Ishikawa (cell line): ENCODE results near the gene KIAA0040.

Experiments
- CEBPB ChIP-seq: IDR thresholded peaks from 2 replicates; pipeline ENCODE4 v1.6.1; 2012
- CREB1 ChIP-seq: IDR thresholded peaks from 2 replicates; pipeline ENCODE4 v1.6.1; 2012; ENCODE audit warnings: low read depth
- EGR1 ChIP-seq: IDR thresholded peaks from 2 replicates; pipeline ENCODE4 v1.6.1; 2012
- EP300 ChIP-seq: IDR thresholded peaks from 2 replicates; pipeline ENCODE4 v1.6.1; 2012; ENCODE audit warnings: borderline replicate concordance
- FOXM1 ChIP-seq: IDR thresholded peaks from 2 replicates; pipeline ENCODE4 v1.6.1; 2012; ENCODE audit warnings: low read depth, borderline replicate concordance
- MAX ChIP-seq: IDR thresholded peaks from 2 replicates; pipeline ENCODE4 v1.6.1; 2012
- NFIC ChIP-seq: IDR thresholded peaks from 2 replicates; pipeline ENCODE4 v1.6.1; 2012
- RAD21 ChIP-seq: IDR thresholded peaks from 2 replicates; pipeline ENCODE4 v1.6.1; 2012; ENCODE audit warnings: low read depth
- REST ChIP-seq: IDR thresholded peaks from 2 replicates; pipeline ENCODE4 v1.6.1; 2012; ENCODE audit warnings: low read depth, mild to moderate bottlenecking
- TAF1 ChIP-seq: IDR thresholded peaks from 2 replicates; pipeline ENCODE4 v1.6.1; 2012; ENCODE audit warnings: low read depth, mild to moderate bottlenecking
- TCF12 ChIP-seq: IDR thresholded peaks from 2 replicates; pipeline ENCODE4 v1.6.1; 2012; ENCODE audit warnings: low read depth
- TEAD4 ChIP-seq: IDR thresholded peaks from 2 replicates; pipeline ENCODE4 v1.6.1; 2012
- USF1 ChIP-seq: IDR thresholded peaks from 2 replicates; pipeline ENCODE4 v1.6.1; 2012
- YY1 ChIP-seq: IDR thresholded peaks from 2 replicates; pipeline ENCODE4 v1.6.1; 2012; ENCODE audit warnings: low read depth
- ZBTB7A ChIP-seq: IDR thresholded peaks from 2 replicates; pipeline ENCODE4 v1.6.1; 2012; ENCODE audit warnings: low read depth

The KIAA0040 gene

GRCh38 chr1:175173531-175173930 is 19.0 kb downstream of the KIAA0040 start:
- TF ChIP-seq EGR1 (no peak), TCF12 (no peak)

DNA sequence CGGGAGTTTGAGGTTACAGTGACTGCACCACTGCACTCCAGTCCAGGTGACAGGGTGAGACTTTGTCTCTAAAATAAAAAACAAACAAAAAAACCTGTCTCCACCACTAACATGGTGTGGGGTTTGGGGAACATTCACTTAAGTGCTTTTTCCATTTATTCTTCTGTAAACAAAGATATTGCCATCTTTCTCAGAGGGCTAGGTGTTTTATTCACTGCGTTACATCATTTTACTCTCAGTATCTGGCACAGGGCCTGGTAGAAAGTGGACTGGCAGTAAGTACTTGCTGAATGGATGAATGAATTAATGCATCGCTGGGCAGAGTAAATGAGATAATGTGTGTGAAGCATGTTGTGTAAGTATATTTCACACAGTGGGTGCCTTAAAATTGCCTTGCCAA is 20.1 kb downstream of the KIAA0040 start:
- TF ChIP-seq CREB1: no peak
- no peak for TF ChIP-seq EGR1
- TF ChIP-seq ZBTB7A: no peak
- TF ChIP-seq MAX: no peak
- peak; percentile 12; the same call in 1 of the 2 replicates for TF ChIP-seq NFIC

DNA sequence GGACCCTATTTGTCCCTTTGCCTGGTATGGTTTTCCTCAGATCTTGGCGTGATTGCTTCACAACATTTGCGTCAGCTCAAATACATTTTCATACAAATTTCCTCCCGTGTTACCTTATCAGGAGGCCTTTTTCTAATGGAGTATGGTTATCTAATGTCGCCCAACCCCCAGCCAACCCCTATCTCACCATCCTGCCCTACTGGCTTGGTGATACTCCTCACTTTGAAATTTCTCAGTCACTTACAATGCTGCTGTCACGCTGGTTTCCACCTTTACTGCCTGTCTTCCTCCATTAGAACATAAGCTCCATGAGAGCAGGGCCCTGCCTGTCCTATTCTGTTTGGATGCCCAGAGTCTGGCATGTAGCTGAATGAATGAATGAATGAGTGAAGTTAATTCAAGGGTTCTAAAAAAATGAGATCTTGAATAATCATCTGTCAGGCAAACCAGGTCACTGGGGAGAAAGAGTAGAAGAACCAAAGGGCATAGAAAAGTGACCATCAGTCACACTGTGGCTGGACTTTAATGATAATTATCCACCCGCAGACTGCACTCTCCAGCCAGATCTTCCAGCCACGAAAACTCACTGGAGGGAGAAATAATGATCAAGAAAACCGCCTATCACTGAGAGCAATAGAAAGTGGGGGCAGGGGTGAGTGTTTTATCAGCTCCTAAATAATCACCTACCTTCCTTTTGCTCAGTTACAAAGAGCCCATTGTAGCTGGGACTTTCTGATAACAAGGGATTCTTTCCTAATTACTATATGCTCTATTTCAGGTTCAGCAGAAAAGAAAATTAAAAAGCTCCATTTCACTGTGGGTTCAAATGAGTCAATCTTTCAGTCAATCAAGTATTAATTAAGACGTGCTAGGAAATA is 21.3 kb downstream of the KIAA0040 start:
- TF ChIP-seq TEAD4 (no peak), REST (no peak), EP300 (no peak), EGR1 (no peak), NFIC (no peak)

- TF ChIP-seq REST (no peak), MAX (no peak), ZBTB7A (no peak), TAF1 (no peak), TCF12 (no peak), RAD21 (no peak), EGR1 (no peak), YY1 (no peak), NFIC (no peak), CEBPB (no peak), TEAD4 (no peak), FOXM1 (no peak), CREB1 (no peak)
Observed at GRCh38 chr1:175169286-175170018, 23.1 kb downstream of the KIAA0040 start.

DNA sequence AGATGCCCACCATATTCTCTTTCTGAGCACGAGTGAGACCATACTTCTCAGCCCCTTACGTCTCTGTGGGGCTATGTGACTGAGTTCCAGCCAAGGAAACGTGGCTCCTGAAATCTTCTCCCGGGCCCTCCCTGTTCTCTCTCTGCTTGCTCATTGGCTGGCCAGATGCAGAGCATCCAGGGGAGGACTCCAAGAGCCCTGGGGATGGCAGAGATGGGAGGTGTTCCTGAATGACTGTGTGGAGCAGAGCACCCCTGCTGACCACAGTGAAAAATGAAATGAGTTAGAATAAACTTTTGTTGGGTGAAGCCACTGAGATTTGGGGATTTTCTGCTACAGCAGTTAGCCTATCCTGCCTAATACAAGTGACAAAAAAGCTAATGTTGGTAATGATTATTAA is 23.8 kb downstream of the KIAA0040 start:
- TF ChIP-seq EGR1: no peak

DNA sequence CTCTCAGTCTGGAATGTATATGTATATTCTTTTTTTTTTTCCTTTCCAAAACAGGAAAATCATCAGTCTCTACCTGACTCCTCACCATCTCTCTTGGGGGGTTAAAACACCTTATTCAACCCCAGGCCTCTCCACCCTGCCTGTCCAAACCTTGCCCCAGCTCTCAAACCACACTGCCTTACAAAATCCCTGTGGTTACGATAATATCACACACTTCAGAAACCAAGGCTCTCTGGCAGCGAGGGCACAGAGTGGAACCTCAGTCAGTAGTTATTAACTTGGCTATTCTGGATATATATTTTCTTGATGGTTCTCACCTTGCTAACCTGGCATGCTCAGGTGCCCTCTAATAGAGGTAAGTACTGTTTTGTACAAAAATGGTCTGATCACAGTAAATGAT is 24.7 kb downstream of the KIAA0040 start:
- no peak for TF ChIP-seq EP300
- TF ChIP-seq ZBTB7A: no peak
- no peak for TF ChIP-seq TCF12
- TF ChIP-seq EGR1: no peak
- no peak for TF ChIP-seq MAX
- no peak for TF ChIP-seq CEBPB
- TF ChIP-seq USF1: no peak
- no peak for TF ChIP-seq YY1

DNA sequence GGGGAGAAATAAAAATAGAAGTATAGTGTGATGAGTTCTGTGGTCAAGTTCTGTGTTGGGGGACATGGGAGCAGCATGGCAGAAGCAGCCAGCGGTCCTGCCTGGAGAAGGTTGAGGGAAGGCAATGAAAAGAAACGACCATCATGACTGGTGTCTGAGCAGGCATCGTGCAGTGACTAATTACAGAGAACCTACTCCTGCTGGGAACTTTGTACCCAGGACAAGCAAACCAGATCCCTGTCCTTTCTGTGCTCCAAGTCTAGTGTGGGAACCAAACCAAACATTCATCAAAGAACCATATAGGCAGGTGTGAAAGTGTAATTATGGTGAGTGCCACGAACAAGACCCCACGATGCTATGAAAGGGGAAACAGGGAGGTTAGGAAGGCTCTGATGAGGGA is 25.8 kb downstream of the KIAA0040 start:
- TF ChIP-seq CREB1 (no peak), FOXM1 (no peak), EP300 (no peak), ZBTB7A (no peak), RAD21 (no peak), NFIC (no peak), REST (no peak), TAF1 (no peak), MAX (no peak), TCF12 (no peak), TEAD4 (no peak), YY1 (no peak), EGR1 (no peak), USF1 (no peak)
